ENCODE measurements around the gene OOSP1. TPM values are rescaled to one million over a fixed set of nuclear protein-coding genes. Genes with fewer than 3 reads are reported as not detected.

The OOSP1 gene
- total and polyA plus RNA-seq, 2 experiments from 2014 or later = not detected

DNA sequence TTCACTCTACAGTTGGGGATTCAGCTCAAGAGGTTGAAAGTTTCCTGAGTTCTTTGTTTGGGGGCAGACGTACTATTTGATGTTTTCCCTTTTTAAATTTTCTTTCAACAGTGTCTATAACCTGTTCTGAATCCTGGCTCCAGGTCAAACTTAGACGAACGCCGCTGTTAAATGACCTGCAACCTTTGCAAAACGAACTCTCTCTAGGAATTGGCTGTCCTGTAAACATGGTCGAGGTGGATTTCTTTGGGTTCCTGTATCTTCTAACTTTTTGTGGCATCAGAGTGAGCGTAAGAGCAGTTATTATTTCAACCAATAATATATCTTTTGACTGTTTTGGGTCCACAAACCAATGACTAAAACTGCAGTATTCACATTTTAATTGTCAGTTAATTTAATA is 27.2 kb downstream of the OOSP1 start:
- H3K4me2 ChIP-seq = no peak overlapping the region
- H3K27me3 ChIP-seq (ENCODE audit: insufficient read depth) = no peaks in the 10 kb centered on the region
- TF ChIP-seq, protein P1, sequence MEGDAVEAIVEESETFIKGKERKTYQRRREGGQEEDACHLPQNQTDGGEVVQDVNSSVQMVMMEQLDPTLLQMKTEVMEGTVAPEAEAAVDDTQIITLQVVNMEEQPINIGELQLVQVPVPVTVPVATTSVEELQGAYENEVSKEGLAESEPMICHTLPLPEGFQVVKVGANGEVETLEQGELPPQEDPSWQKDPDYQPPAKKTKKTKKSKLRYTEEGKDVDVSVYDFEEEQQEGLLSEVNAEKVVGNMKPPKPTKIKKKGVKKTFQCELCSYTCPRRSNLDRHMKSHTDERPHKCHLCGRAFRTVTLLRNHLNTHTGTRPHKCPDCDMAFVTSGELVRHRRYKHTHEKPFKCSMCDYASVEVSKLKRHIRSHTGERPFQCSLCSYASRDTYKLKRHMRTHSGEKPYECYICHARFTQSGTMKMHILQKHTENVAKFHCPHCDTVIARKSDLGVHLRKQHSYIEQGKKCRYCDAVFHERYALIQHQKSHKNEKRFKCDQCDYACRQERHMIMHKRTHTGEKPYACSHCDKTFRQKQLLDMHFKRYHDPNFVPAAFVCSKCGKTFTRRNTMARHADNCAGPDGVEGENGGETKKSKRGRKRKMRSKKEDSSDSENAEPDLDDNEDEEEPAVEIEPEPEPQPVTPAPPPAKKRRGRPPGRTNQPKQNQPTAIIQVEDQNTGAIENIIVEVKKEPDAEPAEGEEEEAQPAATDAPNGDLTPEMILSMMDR (conservative IDR thresholded peaks at IDR 0.05; ENCODE audit: low read depth in 2 of 2) = no peak
- no peak for TF ChIP-seq STAT1 (IDR thresholded peaks at IDR 0.05; ENCODE audit: unreplicated experiment)
- no peak for TF ChIP-seq ZNF114 (CRISPR knock-in tag; IDR thresholded peaks at IDR 0.05)
- TF ChIP-seq EZH2phosphoT487 (IDR thresholded peaks at IDR 0.05; ENCODE audit: unreplicated experiment) = no peak
- no peak for TF ChIP-seq NANOG (IDR thresholded peaks at IDR 0.05; ENCODE audit: borderline replicate concordance)
- no peak for TF ChIP-seq EZH2 (IDR thresholded peaks at IDR 0.05; ENCODE audit: low read depth, unreplicated experiment)
- TF ChIP-seq CREB1 (CRISPR knock-in tag; IDR thresholded peaks at IDR 0.05; ENCODE audit: low read depth) = no peak
- TF ChIP-seq, protein P2, sequence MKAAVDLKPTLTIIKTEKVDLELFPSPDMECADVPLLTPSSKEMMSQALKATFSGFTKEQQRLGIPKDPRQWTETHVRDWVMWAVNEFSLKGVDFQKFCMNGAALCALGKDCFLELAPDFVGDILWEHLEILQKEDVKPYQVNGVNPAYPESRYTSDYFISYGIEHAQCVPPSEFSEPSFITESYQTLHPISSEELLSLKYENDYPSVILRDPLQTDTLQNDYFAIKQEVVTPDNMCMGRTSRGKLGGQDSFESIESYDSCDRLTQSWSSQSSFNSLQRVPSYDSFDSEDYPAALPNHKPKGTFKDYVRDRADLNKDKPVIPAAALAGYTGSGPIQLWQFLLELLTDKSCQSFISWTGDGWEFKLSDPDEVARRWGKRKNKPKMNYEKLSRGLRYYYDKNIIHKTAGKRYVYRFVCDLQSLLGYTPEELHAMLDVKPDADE (IDR thresholded peaks at IDR 0.05) = no peak
- no peak for TF ChIP-seq JUNB (IDR thresholded peaks at IDR 0.05; ENCODE audit: unreplicated experiment)
- no peak for TF ChIP-seq ZNF331 (CRISPR knock-in tag; IDR thresholded peaks at IDR 0.05; ENCODE audit: low read depth)
- H4K20me1 ChIP-seq (replicated peaks; ENCODE audit: insufficient read depth) = no peaks in the 10 kb centered on the region
- peaks cover 19% of the 10 kb centered on the region; the same call in 2 of the 3 replicates for H3K4me1 Mint-ChIP-seq
- no peaks in the 10 kb centered on the region for H3K36me3 ChIP-seq (ENCODE audit: insufficient read depth)
- H3K36me3 Mint-ChIP-seq (ENCODE audit: low read depth) = no peaks in the 10 kb centered on the region
- H3K27ac ChIP-seq (ENCODE audit: low read depth) = no peak overlapping the region
- H3K27me3 Mint-ChIP-seq (ENCODE audit: insufficient read depth, low read depth, poor library complexity) = no peaks in the 10 kb centered on the region
- no peak overlapping the region for H3K4me3 Mint-ChIP-seq
- peak overlapping the region; percentile 50 for H3K27ac Mint-ChIP-seq
- H3K79me2 ChIP-seq (replicated peaks; ENCODE audit: insufficient read depth) = no peaks in the 10 kb centered on the region
- no peak for ATAC-seq
- H3F3A ChIP-seq (replicated peaks; ENCODE audit: low read depth) = no peaks in the 10 kb centered on the region
- H3K9me2 ChIP-seq (ENCODE audit: insufficient read depth) = no peaks in the 10 kb centered on the region
- no peaks in the 10 kb centered on the region for H3K9me3 Mint-ChIP-seq
- no peak for DNase-seq (ENCODE audit: low spot score)
- no peak overlapping the region for H3K4me3 ChIP-seq
- H2AFZ ChIP-seq = peak overlapping the region; percentile 14; the same call in 1 of the 2 replicates
- H3K4me1 ChIP-seq (ENCODE audit: insufficient read depth) = peaks cover 9% of the 10 kb centered on the region

DNA sequence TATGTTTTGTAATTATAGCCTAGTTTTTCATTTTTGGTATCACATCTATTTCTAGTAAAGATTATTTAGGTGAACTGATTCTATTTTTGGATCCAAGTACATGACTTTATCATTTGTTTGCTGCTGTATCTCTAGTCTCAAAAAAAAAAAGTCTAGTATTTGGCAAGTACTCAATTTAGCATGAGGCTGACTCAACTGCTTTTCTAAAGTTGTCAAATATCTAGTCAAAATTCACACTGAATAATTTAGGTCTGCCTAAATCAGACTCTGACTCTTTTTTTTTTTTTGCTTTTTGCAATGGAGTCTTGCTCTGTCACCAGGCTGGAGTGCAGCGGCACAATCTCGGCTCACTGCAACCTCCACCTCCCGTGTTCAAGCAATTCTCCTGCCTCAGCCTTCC is 28.0 kb downstream of the OOSP1 start:
- no peaks in the 10 kb centered on the region for H3K79me2 ChIP-seq (replicated peaks; ENCODE audit: insufficient read depth)
- Mint-ChIP-seq H3K4me1 (peaks cover 19% of the 10 kb centered on the region; the same call in 2 of the 3 replicates), H3K27ac (no peak overlapping the region), H3K36me3 (ENCODE audit: low read depth) (no peaks in the 10 kb centered on the region), H3K27me3 (ENCODE audit: insufficient read depth, low read depth, poor library complexity) (no peaks in the 10 kb centered on the region), H3K4me3 (no peak overlapping the region), H3K9me3 (no peaks in the 10 kb centered on the region)
- no peak overlapping the region for H2AFZ ChIP-seq
- no peaks in the 10 kb centered on the region for H4K20me1 ChIP-seq (replicated peaks; ENCODE audit: insufficient read depth)
- no peak overlapping the region for H3K4me3 ChIP-seq
- peaks cover 9% of the 10 kb centered on the region for H3K4me1 ChIP-seq (ENCODE audit: insufficient read depth)
- no peaks in the 10 kb centered on the region for H3K9me2 ChIP-seq (ENCODE audit: insufficient read depth)
- no peaks in the 10 kb centered on the region for H3K27me3 ChIP-seq (ENCODE audit: insufficient read depth)
- H3K36me3 ChIP-seq (ENCODE audit: insufficient read depth) = no peaks in the 10 kb centered on the region
- no peak for DNase-seq (ENCODE audit: low spot score)
- ATAC-seq = no peak
- H3F3A ChIP-seq (replicated peaks; ENCODE audit: low read depth) = no peaks in the 10 kb centered on the region
- H3K27ac ChIP-seq (ENCODE audit: low read depth) = no peak overlapping the region
- no peak overlapping the region for H3K4me2 ChIP-seq
- TF ChIP-seq EZH2phosphoT487 (IDR thresholded peaks at IDR 0.05; ENCODE audit: unreplicated experiment) = no peak
- TF ChIP-seq, protein P3, sequence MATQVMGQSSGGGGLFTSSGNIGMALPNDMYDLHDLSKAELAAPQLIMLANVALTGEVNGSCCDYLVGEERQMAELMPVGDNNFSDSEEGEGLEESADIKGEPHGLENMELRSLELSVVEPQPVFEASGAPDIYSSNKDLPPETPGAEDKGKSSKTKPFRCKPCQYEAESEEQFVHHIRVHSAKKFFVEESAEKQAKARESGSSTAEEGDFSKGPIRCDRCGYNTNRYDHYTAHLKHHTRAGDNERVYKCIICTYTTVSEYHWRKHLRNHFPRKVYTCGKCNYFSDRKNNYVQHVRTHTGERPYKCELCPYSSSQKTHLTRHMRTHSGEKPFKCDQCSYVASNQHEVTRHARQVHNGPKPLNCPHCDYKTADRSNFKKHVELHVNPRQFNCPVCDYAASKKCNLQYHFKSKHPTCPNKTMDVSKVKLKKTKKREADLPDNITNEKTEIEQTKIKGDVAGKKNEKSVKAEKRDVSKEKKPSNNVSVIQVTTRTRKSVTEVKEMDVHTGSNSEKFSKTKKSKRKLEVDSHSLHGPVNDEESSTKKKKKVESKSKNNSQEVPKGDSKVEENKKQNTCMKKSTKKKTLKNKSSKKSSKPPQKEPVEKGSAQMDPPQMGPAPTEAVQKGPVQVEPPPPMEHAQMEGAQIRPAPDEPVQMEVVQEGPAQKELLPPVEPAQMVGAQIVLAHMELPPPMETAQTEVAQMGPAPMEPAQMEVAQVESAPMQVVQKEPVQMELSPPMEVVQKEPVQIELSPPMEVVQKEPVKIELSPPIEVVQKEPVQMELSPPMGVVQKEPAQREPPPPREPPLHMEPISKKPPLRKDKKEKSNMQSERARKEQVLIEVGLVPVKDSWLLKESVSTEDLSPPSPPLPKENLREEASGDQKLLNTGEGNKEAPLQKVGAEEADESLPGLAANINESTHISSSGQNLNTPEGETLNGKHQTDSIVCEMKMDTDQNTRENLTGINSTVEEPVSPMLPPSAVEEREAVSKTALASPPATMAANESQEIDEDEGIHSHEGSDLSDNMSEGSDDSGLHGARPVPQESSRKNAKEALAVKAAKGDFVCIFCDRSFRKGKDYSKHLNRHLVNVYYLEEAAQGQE (IDR thresholded peaks at IDR 0.05; ENCODE audit: unreplicated experiment) = no peak
- TF ChIP-seq, protein P2 (IDR thresholded peaks at IDR 0.05) = no peak
- no peak for TF ChIP-seq JUNB (IDR thresholded peaks at IDR 0.05; ENCODE audit: unreplicated experiment)
- no peak for TF ChIP-seq CREB1 (CRISPR knock-in tag; IDR thresholded peaks at IDR 0.05; ENCODE audit: low read depth)
- TF ChIP-seq STAT1 (IDR thresholded peaks at IDR 0.05; ENCODE audit: unreplicated experiment) = no peak
- no peak for TF ChIP-seq NANOG (IDR thresholded peaks at IDR 0.05; ENCODE audit: borderline replicate concordance)
- TF ChIP-seq ZNF114 (CRISPR knock-in tag; IDR thresholded peaks at IDR 0.05) = no peak
